DOHH2 (cell line): ENCODE results near the gene TMPRSS13.

Experiments used
- EZH2phosphoT487 ChIP-seq: fragments of 200-600 bp; sonication (generic); IDR thresholded peaks from 2 replicates; pipeline ENCODE4 v1.6.1; 2017; ENCODE audit warnings: borderline replicate concordance, mild to moderate bottlenecking, antibody characterized with exemption, low read length, moderate library complexity, mixed read lengths
- TF ChIP-seq, protein P1 (sequence below): fragments of 200-600 bp; sonication (generic); IDR thresholded peaks from one replicate; pipeline ENCODE4 v1.5.1; 2014; ENCODE audit warnings: antibody characterized with exemption, mild to moderate bottlenecking, low read depth, low read length; ENCODE audit not compliant: poor library complexity, severe bottlenecking

DNA sequence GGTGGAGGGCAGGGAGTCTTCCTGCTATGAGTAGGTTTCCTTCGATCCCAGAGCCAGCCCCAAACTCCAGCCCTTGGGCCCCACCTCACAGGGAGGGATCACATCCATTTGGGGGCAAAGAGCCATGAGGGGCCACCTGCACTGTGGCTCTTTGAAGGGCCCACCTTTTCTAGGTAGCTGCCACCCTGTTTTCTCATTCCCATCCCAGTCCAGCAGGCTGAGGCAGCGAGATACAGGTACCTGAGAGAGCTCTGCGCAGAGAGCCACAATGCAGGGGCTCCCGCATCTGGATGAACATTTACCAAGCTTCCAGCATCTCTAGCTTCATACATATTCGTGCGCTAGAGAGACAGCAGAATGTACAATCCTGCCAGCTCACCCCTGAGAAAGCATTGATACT lies 69.1 kb downstream of the TMPRSS13 start:
- TF ChIP-seq, protein P1, sequence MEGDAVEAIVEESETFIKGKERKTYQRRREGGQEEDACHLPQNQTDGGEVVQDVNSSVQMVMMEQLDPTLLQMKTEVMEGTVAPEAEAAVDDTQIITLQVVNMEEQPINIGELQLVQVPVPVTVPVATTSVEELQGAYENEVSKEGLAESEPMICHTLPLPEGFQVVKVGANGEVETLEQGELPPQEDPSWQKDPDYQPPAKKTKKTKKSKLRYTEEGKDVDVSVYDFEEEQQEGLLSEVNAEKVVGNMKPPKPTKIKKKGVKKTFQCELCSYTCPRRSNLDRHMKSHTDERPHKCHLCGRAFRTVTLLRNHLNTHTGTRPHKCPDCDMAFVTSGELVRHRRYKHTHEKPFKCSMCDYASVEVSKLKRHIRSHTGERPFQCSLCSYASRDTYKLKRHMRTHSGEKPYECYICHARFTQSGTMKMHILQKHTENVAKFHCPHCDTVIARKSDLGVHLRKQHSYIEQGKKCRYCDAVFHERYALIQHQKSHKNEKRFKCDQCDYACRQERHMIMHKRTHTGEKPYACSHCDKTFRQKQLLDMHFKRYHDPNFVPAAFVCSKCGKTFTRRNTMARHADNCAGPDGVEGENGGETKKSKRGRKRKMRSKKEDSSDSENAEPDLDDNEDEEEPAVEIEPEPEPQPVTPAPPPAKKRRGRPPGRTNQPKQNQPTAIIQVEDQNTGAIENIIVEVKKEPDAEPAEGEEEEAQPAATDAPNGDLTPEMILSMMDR = no peak
- no peak for TF ChIP-seq EZH2phosphoT487
